K562 (cell line): Measurements from ENCODE around the gene RAI14. TPM values are rescaled to one million over a fixed set of nuclear protein-coding genes. Genes with fewer than 3 reads are reported as not detected.

ENCODE experiments used
- ATAC-seq: fragments of 200-7000 bp; cut with Tn5 transposase; 3 replicates; pipeline ENCODE4 v1.9.1; 2020; ENCODE audit warnings: moderate library complexity
- BruUV-seq: library from RNA; stranded (reverse); fragments of 400-500 nt; replicated peaks from 2 replicates; lab custom pipeline; 2021; lab: Mats Ljungman, UMichigan
- CTCF ChIA-PET: fragments of 300-600 bp; formaldehyde crosslinking; extraction: SDS; loops from one replicate; lab custom pipeline; 2021; ENCODE audit warnings: low intra/inter-chr PET ratio; lab: Yijun Ruan, JAX
- POLR2A ChIA-PET: fragments of 300-600, 350-650 bp; sonication (Branson Sonifier 250); formaldehyde crosslinking; extraction: SDS; loops from one replicate; lab custom pipeline; 2021; ENCODE audit warnings: antibody characterized with exemption, inconsistent platforms; lab: Yijun Ruan, JAX
- DNase-seq, 4 experiments: peaks; one replicate each; pipeline versions ENCODE4 v3.0.0 to v3.0.0-alpha.2; 2011 to 2018; ENCODE audit warnings: low spot score in 3 of 4, mixed read lengths in 3 of 4; ENCODE audit errors: extremely low read depth in 1 of 4
- FAIRE-seq: peaks from 2 replicates; lab custom pipeline; 2011; peaks lifted over from hg19 to GRCh38; lab: Jason Lieb, UNC
- H2AFZ ChIP-seq: 2 replicates; pipeline ENCODE4 v1.6.0; 2011; ENCODE audit warnings: low read depth, low read length, control low read depth, inconsistent platforms
- H3K27ac ChIP-seq: fragments of 200-600 bp; 3 replicates; pipeline ENCODE4 v1.8.0; 2011; ENCODE audit warnings: low read depth, mild to moderate bottlenecking, control low read depth, inconsistent platforms, low read length, moderate library complexity, mixed read lengths; ENCODE audit errors: extremely low read depth
- H3K27me3 ChIP-seq, 2 experiments: fragments of 300-600 bp in 1 of 2; 2 replicates in 1 of 2; 3 replicates in 1 of 2; pipeline versions ENCODE4 v1.6.0 to v1.8.0; 2011; ENCODE audit warnings: inconsistent platforms in 2 of 2, low read length in 2 of 2, mild to moderate bottlenecking in 1 of 2, mixed read lengths in 1 of 2, moderate library complexity in 1 of 2; ENCODE audit not compliant: control insufficient read depth in 2 of 2, insufficient read depth in 2 of 2
- H3K36me3 ChIP-seq: fragments of 300-600 bp; 3 replicates; pipeline ENCODE4 v1.8.0; 2011; ENCODE audit warnings: mild to moderate bottlenecking, low read length, inconsistent platforms; ENCODE audit not compliant: control insufficient read depth, insufficient read depth
- H3K4me1 ChIP-seq, 2 experiments: fragments of 200-600 bp in 1 of 2; replicated peaks in 1 of 2; 2 replicates in 1 of 2; 3 replicates in 1 of 2; pipeline versions ENCODE4 v1.5.1 to v1.8.0; 2011; ENCODE audit warnings: inconsistent platforms in 2 of 2, low read length in 2 of 2, mild to moderate bottlenecking in 1 of 2, mixed read lengths in 1 of 2, moderate library complexity in 1 of 2; ENCODE audit not compliant: control insufficient read depth in 2 of 2, insufficient read depth in 2 of 2
- H3K4me2 ChIP-seq: 2 replicates; pipeline ENCODE4 v1.6.1; 2011; ENCODE audit warnings: low read length, control low read depth, inconsistent platforms, mixed read lengths; ENCODE audit not compliant: insufficient read depth
- H3K4me3 ChIP-seq: fragments of 200-600 bp; sonication (generic), shearing (Covaris generic); 2 replicates; pipeline ENCODE4 v1.5.1; 2016; ENCODE audit warnings: control low read depth, inconsistent platforms
- H3K79me2 ChIP-seq: fragments of 200-600 bp; 3 replicates; pipeline ENCODE4 v1.8.0; 2011; ENCODE audit warnings: low read length, inconsistent platforms; ENCODE audit not compliant: control insufficient read depth, insufficient read depth
- H3K9ac ChIP-seq, 2 experiments: 2 replicates each; pipeline versions ENCODE4 v1.6.0 to v1.6.1; 2011; ENCODE audit warnings: low read depth in 2 of 2, low read length in 2 of 2, control low read depth in 1 of 2, inconsistent platforms in 1 of 2, mild to moderate bottlenecking in 1 of 2, mixed read lengths in 1 of 2; ENCODE audit not compliant: insufficient read depth in 1 of 2
- H3K9me1 ChIP-seq: one replicate; pipeline ENCODE4 v1.6.0; 2011; ENCODE audit warnings: inconsistent platforms, mild to moderate bottlenecking, low read length, moderate library complexity; ENCODE audit not compliant: control insufficient read depth, insufficient read depth
- H3K9me3 ChIP-seq: replicated peaks from 2 replicates; pipeline ENCODE4 v1.5.1; 2011; ENCODE audit warnings: low read depth, low read length, inconsistent platforms; ENCODE audit not compliant: control insufficient read depth, insufficient read depth
- H4K20me1 ChIP-seq: replicated peaks from 2 replicates; pipeline ENCODE4 v1.6.1; 2011; ENCODE audit warnings: low read length, inconsistent platforms, mixed read lengths; ENCODE audit not compliant: control insufficient read depth, insufficient read depth
- C11orf30 ChIP-seq: fragments of 450-650 bp; IDR thresholded peaks from 2 replicates; pipeline ENCODE4 v1.6.1; 2016; ENCODE audit warnings: low read depth, mild to moderate bottlenecking
- CBFB ChIP-seq: sonication (generic); formaldehyde crosslinking; IDR thresholded peaks from 2 replicates; pipeline ENCODE4 v1.4.0; 2020; ENCODE audit warnings: mild to moderate bottlenecking, missing genetic modification reagents
- FOSL1 ChIP-seq: fragments of 200-800 bp; sonication (Bioruptor generic); conservative IDR thresholded peaks from 2 replicates; pipeline ENCODE4 v1.6.1; 2016; ENCODE audit warnings: missing genetic modification characterization, missing compliant biosample characterization
- JUND ChIP-seq, 2 experiments: IDR thresholded peaks; 2 replicates in 1 of 2; 3 replicates in 1 of 2; pipeline ENCODE4 v1.6.1; 2011; ENCODE audit warnings: borderline replicate concordance in 2 of 2, low read depth in 2 of 2, low read length in 2 of 2, improper control_type of control experiment in 1 of 2, missing biosample characterization in 1 of 2, missing genetic modification characterization in 1 of 2, missing genetic modification reagents in 1 of 2
- POLR2AphosphoS2 ChIP-seq: IDR thresholded peaks from 2 replicates; pipeline ENCODE4 v1.6.1; 2012; ENCODE audit warnings: low read length, improper control_type of control experiment
- SMARCA4 ChIP-seq: fragments of 450-650 bp; IDR thresholded peaks from 2 replicates; pipeline ENCODE4 v1.6.1; 2016
- TCF3 ChIP-seq: sonication (generic); formaldehyde crosslinking; IDR thresholded peaks from 2 replicates; pipeline ENCODE4 v1.4.0; 2020; ENCODE audit warnings: mild to moderate bottlenecking, missing genetic modification reagents
- YBX1 ChIP-seq: fragments of 450-650 bp; IDR thresholded peaks from 2 replicates; pipeline ENCODE4 v1.7.1; 2016; ENCODE audit warnings: mild to moderate bottlenecking
- ZBTB7A ChIP-seq: IDR thresholded peaks from 2 replicates; pipeline ENCODE4 v1.6.1; 2011; ENCODE audit warnings: low read depth, mild to moderate bottlenecking, low read length, moderate library complexity, borderline replicate concordance; ENCODE audit not compliant: control insufficient read depth
- WGBS: fragments of 100-300 bp; shearing (Covaris generic); methylation state at CpG from one replicate; pipeline ENCODE4 v1.1.6; 2016; ENCODE audit warnings: low coverage, mixed read lengths; ENCODE audit not compliant: insufficient coverage; ENCODE audit errors: missing lambda C conversion rate; 5-methylcytosine and 5-hydroxymethylcytosine counted together
- in situ Hi-C: fragments of 300-500 bp; cut with MboI; formaldehyde crosslinking; loops from 4 replicates; pipeline ENCODE4 v1.15.0; 2018; ENCODE audit warnings: inconsistent platforms, mixed read lengths
- intact Hi-C: fragments of 100-400 bp; cut with micrococcal nuclease; formaldehyde crosslinking; loops from 2 replicates; pipeline ENCODE4 v1.14.2; 2022
- polyA plus RNA-seq, 8 experiments: library from polyadenylated mRNA; depleted of rRNA in 4 of 8; stranded (reverse) in 5 of 8; unstranded in 3 of 8; fragments of >200 nt; fragmentation: Nextera tagmentation in 2 of 8; fragmentation: Illumina TruSeq in 1 of 8; extraction: Ambion mirVana in 2 of 8; extraction: Trizol in 1 of 8; gene quantifications; 2 replicates each; pipeline versions ENCODE4 v1.2.1 to v1.2.3, GENCODE V29; 2011 to 2014; ENCODE audit warnings: inconsistent platforms in 1 of 8, missing spikeins in 1 of 8
- total RNA-seq, 7 experiments: library from RNA; depleted of rRNA in 6 of 7; stranded (reverse); fragments of >200 nt in 6 of 7; fragmentation: Illumina TruSeq in 2 of 7; extraction: Trizol in 2 of 7; gene quantifications; 2 replicates each; pipeline versions ENCODE4 v1.2.1 to v1.2.3, GENCODE V29; 2011 to 2021; ENCODE audit warnings: low replicate concordance in 1 of 7
- TF ChIP-seq, protein P1 (sequence below): fragments of 250-450 bp; sonication (Bioruptor Pico); IDR thresholded peaks from 2 replicates; pipeline ENCODE4 v1.4.0; 2020; ENCODE audit warnings: borderline replicate concordance
- TF ChIP-seq, protein P2 (sequence below): fragments of 250-450 bp; sonication (Bioruptor Pico); IDR thresholded peaks from 2 replicates; pipeline ENCODE4 v1.8.0; 2022; ENCODE audit warnings: inconsistent platforms, mild to moderate bottlenecking, moderate library complexity, borderline replicate concordance
- TF ChIP-seq, protein P3 (sequence below): fragments of 450-650 bp; IDR thresholded peaks from 2 replicates; pipeline ENCODE4 v1.6.1; 2017; ENCODE audit warnings: antibody characterized with exemption
- TF ChIP-seq, protein P4 (sequence below): fragments of 250-450 bp; sonication (Bioruptor Pico); IDR thresholded peaks from 2 replicates; pipeline ENCODE4 v1.8.0; 2021; ENCODE audit warnings: moderate library complexity, mild to moderate bottlenecking, inconsistent platforms

The RAI14 gene
- total and polyA plus RNA-seq, 9 of the 15 experiments (the other 6 are each of a cell fraction or from before 2014, with no cell fraction given) = 11.3 to 82.5 (median 34.8) TPM

DNA sequence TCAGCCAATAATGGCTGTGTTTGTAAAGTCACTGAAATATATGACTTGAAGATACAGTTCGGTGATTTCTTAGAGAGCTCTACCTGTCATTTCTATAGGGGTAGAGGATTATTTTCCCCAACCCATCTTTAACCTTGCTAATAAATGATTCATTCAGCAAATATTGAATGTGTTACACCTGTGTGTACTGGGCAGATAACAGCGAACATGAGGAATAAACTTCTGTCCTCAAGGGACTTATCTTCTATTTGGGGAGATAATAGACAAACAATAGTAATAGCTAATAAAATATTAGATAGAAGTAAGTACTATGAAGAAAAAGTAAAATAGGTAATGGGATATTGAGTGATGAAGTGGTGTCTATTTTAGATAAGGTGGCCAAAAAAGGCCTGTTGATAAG, 192.1 kb downstream of the RAI14 start (continued):
- TF ChIP-seq CBFB (CRISPR knock-in tag) = no peak
- TF ChIP-seq, protein P1, sequence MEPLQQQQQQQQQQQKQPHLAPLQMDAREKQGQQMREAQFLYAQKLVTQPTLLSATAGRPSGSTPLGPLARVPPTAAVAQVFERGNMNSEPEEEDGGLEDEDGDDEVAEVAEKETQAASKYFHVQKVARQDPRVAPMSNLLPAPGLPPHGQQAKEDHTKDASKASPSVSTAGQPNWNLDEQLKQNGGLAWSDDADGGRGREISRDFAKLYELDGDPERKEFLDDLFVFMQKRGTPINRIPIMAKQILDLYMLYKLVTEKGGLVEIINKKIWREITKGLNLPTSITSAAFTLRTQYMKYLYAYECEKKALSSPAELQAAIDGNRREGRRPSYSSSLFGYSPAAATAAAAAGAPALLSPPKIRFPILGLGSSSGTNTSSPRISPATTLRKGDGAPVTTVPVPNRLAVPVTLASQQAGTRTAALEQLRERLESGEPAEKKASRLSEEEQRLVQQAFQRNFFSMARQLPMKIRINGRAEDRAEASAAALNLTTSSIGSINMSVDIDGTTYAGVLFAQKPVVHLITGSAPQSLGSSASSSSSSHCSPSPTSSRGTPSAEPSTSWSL (CRISPR knock-in tag) = no peak

GRCh38 chr5:34849253-34849652, 193.1 kb downstream of the RAI14 start:
- in situ Hi-C loops (no loop called here), intact Hi-C loops (no loop called here)
- Histone ChIP-seq H3K9me1 (no peaks in the 10 kb centered on the region), H3K9me3 (no peaks in the 10 kb centered on the region), H3K4me3 (no peak overlapping the region), H3K27ac (no peak overlapping the region), H3K36me3 (no peaks in the 10 kb centered on the region), H4K20me1 (no peaks in the 10 kb centered on the region), H2AFZ (no peak overlapping the region), H3K4me1 (peaks cover 0 to 5% of the 10 kb centered on the region in 2 experiments; a peak in 2 of 5 replicates), H3K79me2 (no peaks in the 10 kb centered on the region), H3K4me2 (no peak overlapping the region), H3K9ac (no peak overlapping the region), H3K27me3 (no peaks in the 10 kb centered on the region)
- CTCF ChIA-PET = no interaction called here
- no peak for ATAC-seq
- WGBS = 18% methylated on average over 3 of the region's 3 CpGs
- BruUV-seq = no TSS peak
- POLR2A ChIA-PET = interaction anchor here (0.7 to 2.3 kb wide), 2 partner anchors 10 to 11 kb away, joined by 3 to 9 read pairs; partner anchors contain the start of gene TTC23L
- DNase-seq = no peak
- FAIRE-seq = no peak
- TF ChIP-seq FOSL1 (tag) = 0 out of 2 replicates have a peak, but pooled peaks have one; percentile 19
- peak; percentile 91 for TF ChIP-seq C11orf30
- TF ChIP-seq TCF3 (CRISPR knock-in tag) = no peak
- TF ChIP-seq JUND (IDR thresholded peaks at IDR 0.05; ENCODE audit: borderline replicate concordance, low read depth, low read length) = no peak
- TF ChIP-seq JUND (tag; IDR thresholded peaks at IDR 0.05; ENCODE audit: borderline replicate concordance, low read depth, low read length) = 0 out of 3 replicates have a peak, but pooled peaks have one; percentile 40
- TF ChIP-seq POLR2AphosphoS2 = no peak
- TF ChIP-seq, protein P2, sequence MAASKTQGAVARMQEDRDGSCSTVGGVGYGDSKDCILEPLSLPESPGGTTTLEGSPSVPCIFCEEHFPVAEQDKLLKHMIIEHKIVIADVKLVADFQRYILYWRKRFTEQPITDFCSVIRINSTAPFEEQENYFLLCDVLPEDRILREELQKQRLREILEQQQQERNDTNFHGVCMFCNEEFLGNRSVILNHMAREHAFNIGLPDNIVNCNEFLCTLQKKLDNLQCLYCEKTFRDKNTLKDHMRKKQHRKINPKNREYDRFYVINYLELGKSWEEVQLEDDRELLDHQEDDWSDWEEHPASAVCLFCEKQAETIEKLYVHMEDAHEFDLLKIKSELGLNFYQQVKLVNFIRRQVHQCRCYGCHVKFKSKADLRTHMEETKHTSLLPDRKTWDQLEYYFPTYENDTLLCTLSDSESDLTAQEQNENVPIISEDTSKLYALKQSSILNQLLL (CRISPR knock-in tag) = no peak
- TF ChIP-seq ZBTB7A = no peak
- TF ChIP-seq, protein P3, sequence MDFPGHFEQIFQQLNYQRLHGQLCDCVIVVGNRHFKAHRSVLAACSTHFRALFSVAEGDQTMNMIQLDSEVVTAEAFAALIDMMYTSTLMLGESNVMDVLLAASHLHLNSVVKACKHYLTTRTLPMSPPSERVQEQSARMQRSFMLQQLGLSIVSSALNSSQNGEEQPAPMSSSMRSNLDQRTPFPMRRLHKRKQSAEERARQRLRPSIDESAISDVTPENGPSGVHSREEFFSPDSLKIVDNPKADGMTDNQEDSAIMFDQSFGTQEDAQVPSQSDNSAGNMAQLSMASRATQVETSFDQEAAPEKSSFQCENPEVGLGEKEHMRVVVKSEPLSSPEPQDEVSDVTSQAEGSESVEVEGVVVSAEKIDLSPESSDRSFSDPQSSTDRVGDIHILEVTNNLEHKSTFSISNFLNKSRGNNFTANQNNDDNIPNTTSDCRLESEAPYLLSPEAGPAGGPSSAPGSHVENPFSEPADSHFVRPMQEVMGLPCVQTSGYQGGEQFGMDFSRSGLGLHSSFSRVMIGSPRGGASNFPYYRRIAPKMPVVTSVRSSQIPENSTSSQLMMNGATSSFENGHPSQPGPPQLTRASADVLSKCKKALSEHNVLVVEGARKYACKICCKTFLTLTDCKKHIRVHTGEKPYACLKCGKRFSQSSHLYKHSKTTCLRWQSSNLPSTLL = no peak
- TF ChIP-seq, protein P4, sequence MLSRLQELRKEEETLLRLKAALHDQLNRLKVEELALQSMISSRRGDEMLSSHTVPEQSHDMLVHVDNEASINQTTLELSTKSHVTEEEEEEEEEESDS (CRISPR knock-in tag) = no peak
- 0 out of 2 replicates have a peak, but pooled peaks have one; percentile 33 for TF ChIP-seq SMARCA4
- TF ChIP-seq YBX1 = no peak
